HepG2 (cell line): Measurements from ENCODE around the gene DLL4. TPM values are rescaled to one million over a fixed set of nuclear protein-coding genes. Genes with fewer than 3 reads are reported as not detected.

Experiments
- ATAC-seq: fragments of 200-7000 bp; cut with Tn5 transposase; 3 replicates; pipeline ENCODE4 v1.9.1; 2020; ENCODE audit warnings: mild to moderate bottlenecking, moderate library complexity
- BruUV-seq: library from RNA; stranded (reverse); fragments of 400-500 nt; replicated peaks from 2 replicates; lab custom pipeline; 2021; lab: Mats Ljungman, UMichigan
- CTCF ChIA-PET: fragments of 300-600 bp; formaldehyde crosslinking; extraction: SDS; loops from one replicate; lab custom pipeline; 2021; ENCODE audit warnings: low total read pairs, inconsistent platforms, low intra/inter-chr PET ratio; lab: Yijun Ruan, JAX
- POLR2A ChIA-PET: fragments of 350-600 bp; sonication (Branson Sonifier 250); formaldehyde crosslinking; loops from one replicate; lab custom pipeline; 2020; ENCODE audit warnings: antibody characterized with exemption, inconsistent platforms; lab: Yijun Ruan, JAX
- DNase-seq: peaks from one replicate; pipeline ENCODE4 v3.0.0-alpha.2; 2015; ENCODE audit warnings: low spot score
- FAIRE-seq: peaks from 3 replicates; lab custom pipeline; 2011; peaks lifted over from hg19 to GRCh38; lab: Jason Lieb, UNC
- H2AFZ ChIP-seq: one replicate; pipeline ENCODE4 v1.6.1; 2011; ENCODE audit warnings: low read length, inconsistent platforms
- H3K27ac ChIP-seq: fragments of 300-600 bp; 3 replicates; pipeline ENCODE4 v1.8.0; 2011; ENCODE audit warnings: mixed run types, mild to moderate bottlenecking, mixed read lengths, low read length, inconsistent platforms; ENCODE audit not compliant: insufficient read depth; ENCODE audit errors: extremely low read length
- H3K27me3 ChIP-seq, 2 experiments: fragments of 200-600 bp in 1 of 2; 2 replicates in 1 of 2; 3 replicates in 1 of 2; pipeline versions ENCODE4 v1.6.0 to v1.8.0; 2011; ENCODE audit warnings: low read length in 2 of 2, mild to moderate bottlenecking in 2 of 2, moderate library complexity in 2 of 2, inconsistent platforms in 1 of 2; ENCODE audit not compliant: insufficient read depth in 2 of 2, control insufficient read depth in 1 of 2
- H3K36me3 ChIP-seq, 2 experiments: fragments of 200-600 bp in 1 of 2; replicated peaks in 1 of 2; 2 replicates in 1 of 2; 3 replicates in 1 of 2; pipeline versions ENCODE4 v1.5.1 to v1.8.0; 2011; ENCODE audit warnings: low read length in 2 of 2, inconsistent platforms in 1 of 2; ENCODE audit not compliant: insufficient read depth in 2 of 2, control insufficient read depth in 1 of 2
- H3K4me1 ChIP-seq: 2 replicates; pipeline ENCODE4 v1.5.1; 2012; ENCODE audit warnings: low read length, inconsistent platforms; ENCODE audit not compliant: insufficient read depth
- H3K4me2 ChIP-seq: 2 replicates; pipeline ENCODE4 v1.6.0; 2011; ENCODE audit warnings: low read depth, low read length, inconsistent platforms
- H3K4me3 ChIP-seq, 3 experiments: fragments of 200-600 bp in 1 of 3; sonication (generic), shearing (Covaris generic) in 1 of 3; replicated peaks in 1 of 3; 2 replicates each; pipeline ENCODE4 v1.5.1; 2011 to 2016; ENCODE audit warnings: low read length in 3 of 3, inconsistent platforms in 2 of 3, low read depth in 2 of 3, mild to moderate bottlenecking in 2 of 3, control low read depth in 1 of 3, mixed read lengths in 1 of 3; ENCODE audit not compliant: insufficient read depth in 1 of 3
- H3K79me2 ChIP-seq: one replicate; pipeline ENCODE4 v1.6.1; 2011; ENCODE audit warnings: low read length, inconsistent platforms; ENCODE audit not compliant: insufficient read depth
- H3K9ac ChIP-seq: 2 replicates; pipeline ENCODE4 v1.6.0; 2011; ENCODE audit warnings: mild to moderate bottlenecking, low read depth, low read length, inconsistent platforms; ENCODE audit not compliant: insufficient read depth
- H3K9me3 ChIP-seq: 2 replicates; pipeline ENCODE4 v1.5.1; 2012; ENCODE audit warnings: mild to moderate bottlenecking, low read length
- H4K20me1 ChIP-seq: 2 replicates; pipeline ENCODE4 v1.6.0; 2011; ENCODE audit warnings: inconsistent platforms, mild to moderate bottlenecking, low read length, moderate library complexity; ENCODE audit not compliant: insufficient read depth
- ARNT2 ChIP-seq: sonication (generic); formaldehyde crosslinking; IDR thresholded peaks from 2 replicates; pipeline ENCODE4 v1.8.0; 2022; ENCODE audit warnings: mild to moderate bottlenecking, low read depth, missing genetic modification reagents, moderate library complexity
- JUN ChIP-seq: sonication (generic); formaldehyde crosslinking; IDR thresholded peaks from 2 replicates; pipeline ENCODE4 v1.4.0; 2020; ENCODE audit warnings: mild to moderate bottlenecking, missing genetic modification reagents
- MLX ChIP-seq: IDR thresholded peaks from 2 replicates; pipeline ENCODE4 v1.6.1; 2016
- POGK ChIP-seq: sonication (generic); formaldehyde crosslinking; conservative IDR thresholded peaks from 2 replicates; pipeline ENCODE4 v1.8.0; 2022; ENCODE audit warnings: mild to moderate bottlenecking, moderate library complexity, missing genetic modification reagents
- PRDM10 ChIP-seq: sonication (generic); formaldehyde crosslinking; IDR thresholded peaks from 2 replicates; pipeline ENCODE4 v1.4.0; 2020; ENCODE audit warnings: low read depth, missing genetic modification reagents
- TARDBP ChIP-seq: sonication (generic); formaldehyde crosslinking; IDR thresholded peaks from 2 replicates; pipeline ENCODE4 v1.8.0; 2022; ENCODE audit warnings: mild to moderate bottlenecking, missing genetic modification reagents
- TCF7L2 ChIP-seq: IDR thresholded peaks from 2 replicates; pipeline ENCODE4 v1.6.1; 2011; ENCODE audit warnings: mild to moderate bottlenecking, low read depth, low read length, moderate library complexity
- ZBTB7B ChIP-seq: sonication (generic); formaldehyde crosslinking; IDR thresholded peaks from 2 replicates; pipeline ENCODE4 v1.4.0; 2020; ENCODE audit warnings: missing genetic modification reagents
- ZFP91 ChIP-seq: sonication (generic); formaldehyde crosslinking; IDR thresholded peaks from 2 replicates; pipeline ENCODE4 v1.9.0; 2022; ENCODE audit warnings: missing genetic modification reagents, mild to moderate bottlenecking, borderline replicate concordance
- ZNF138 ChIP-seq: sonication (generic); formaldehyde crosslinking; IDR thresholded peaks from 2 replicates; pipeline ENCODE4 v1.5.0; 2020; ENCODE audit warnings: mild to moderate bottlenecking, low read depth, missing genetic modification reagents
- ZNF619 ChIP-seq: sonication (generic); formaldehyde crosslinking; IDR thresholded peaks from 2 replicates; pipeline ENCODE4 v1.4.0; 2020; ENCODE audit warnings: mild to moderate bottlenecking, missing genetic modification reagents
- ZSCAN31 ChIP-seq: sonication (generic); formaldehyde crosslinking; IDR thresholded peaks from 2 replicates; pipeline ENCODE4 v1.5.0; 2020; ENCODE audit warnings: low read depth, mild to moderate bottlenecking, missing genetic modification reagents
- WGBS: methylation state at CpG from one replicate; pipeline ENCODE4 v1.1.6; 2017; ENCODE audit warnings: low lambda C conversion rate; 5-methylcytosine and 5-hydroxymethylcytosine counted together
- in situ Hi-C: cut with HindIII; loops from 2 replicates; pipeline ENCODE4 v1.10.0; 2017; ENCODE audit warnings: low pct_unique_long_range_greater_than_20kb; ENCODE audit not compliant: extremely low pct_ligation_motif_present
- intact Hi-C: fragments of 100-400 bp; cut with micrococcal nuclease; formaldehyde crosslinking; loops from one replicate; pipeline ENCODE4 v1.10.0; 2022; ENCODE audit not compliant: unreplicated experiment
- polyA plus RNA-seq, 8 experiments: library from polyadenylated mRNA; depleted of rRNA in 3 of 8; stranded (reverse) in 7 of 8; unstranded in 1 of 8; fragments of >200 nt; fragmentation: Illumina TruSeq in 4 of 8; extraction: Trizol in 4 of 8; gene quantifications; 2 replicates each; pipeline versions ENCODE4 v1.2.1 to v1.2.3, GENCODE V29; 2011 to 2016; ENCODE audit warnings: low read depth in 4 of 8, missing spikeins in 1 of 8, mixed read lengths in 1 of 8; ENCODE audit not compliant: insufficient read depth in 1 of 8
- total RNA-seq, 5 experiments: library from RNA; depleted of rRNA; stranded (reverse); fragments of >200 nt; fragmentation: Illumina TruSeq; extraction: Trizol; gene quantifications; 2 replicates each; pipeline ENCODE4 v1.2.3, GENCODE V29; 2016; ENCODE audit warnings: low read depth in 1 of 5

Gene DLL4
- total and polyA plus RNA-seq, 2 of the 13 experiments (the other 11 are each of a cell fraction or from before 2014, with no cell fraction given), result 0.20 to 0.25 TPM

GRCh38 chr15:40918146-40918798 is 10.9 kb upstream of the DLL4 start (continued):
- TF ChIP-seq ARNT2 (CRISPR knock-in tag) (0 out of 2 replicates have a peak, but pooled peaks have one; percentile 29), ZFP91 (peak; percentile 82), ZNF619 (CRISPR knock-in tag) (0 out of 2 replicates have a peak, but pooled peaks have one; percentile 29), POGK (CRISPR knock-in tag) (0 out of 2 replicates have a peak, but pooled peaks have one; percentile 24), ZBTB7B (CRISPR knock-in tag) (no peak), ZNF138 (CRISPR knock-in tag) (0 out of 2 replicates have a peak, but pooled peaks have one; percentile 60)

GRCh38 chr15:40918799-40919392 is 10.2 kb upstream of the DLL4 start:
- ChIA-PET CTCF (no interaction called here), POLR2A (interaction anchor here (0.6 to 2.6 kb wide), 3 partner anchors 9 to 12 kb away, joined by 4 to 10 read pairs (median 4); partner anchors contain the start of gene DLL4)
- H3K27ac ChIP-seq, result no peak overlapping the region
- ATAC-seq (peak; percentile 47), FAIRE-seq (no peak), DNase-seq (peak; percentile 55)
- no peaks in the 10 kb centered on the region for H3K79me2 ChIP-seq
- no peaks in the 10 kb centered on the region for H4K20me1 ChIP-seq
- H3K4me3 ChIP-seq, result peak overlapping the region; percentile 20 to 71 (median 54)
- in situ Hi-C loops, result no loop called here
- peak overlapping the region; percentile 56 for H3K9ac ChIP-seq
- no peaks in the 10 kb centered on the region for H3K36me3 ChIP-seq
- H3K27me3 ChIP-seq, result peaks cover 3 to 42% of the 10 kb centered on the region in 2 experiments; a peak in 3 of 5 replicates
- H3K4me1 ChIP-seq, result peaks cover 84% of the 10 kb centered on the region
- H2AFZ ChIP-seq, result peak overlapping the region; percentile 17
- no TSS peak for BruUV-seq
- 0% methylated on average over 1 of the region's 19 CpGs for WGBS
- peak overlapping the region; percentile 92 for H3K4me2 ChIP-seq
- no peaks in the 10 kb centered on the region for H3K9me3 ChIP-seq
- intact Hi-C loops, result no loop called here
- TF ChIP-seq PRDM10 (CRISPR knock-in tag) (no peak), JUN (CRISPR knock-in tag) (peak; percentile 17; the same call in 1 of the 2 replicates), TCF7L2 (no peak), MLX (no peak), TARDBP (CRISPR knock-in tag) (peak; percentile 35; the same call in 1 of the 2 replicates), ZSCAN31 (no peak)
